GM18858 (cell line): ENCODE measurements around the gene TRIM50.
"Not testable (repeated sequence)": the region's sequence is repeated elsewhere in the genome, so short reads cannot be mapped to it uniquely, and the experiment has no call there.

ENCODE experiments used
- ATAC-seq: cut with Tn5 transposase; IDR thresholded peaks from one replicate; pipeline ENCODE4 v1.9.1; 2021; ENCODE audit not compliant: unreplicated experiment

The TRIM50 gene

GRCh38 chr7:73350306-73351068 is 22.6 kb upstream of the TRIM50 start:
- no peak for ATAC-seq

- no peak for ATAC-seq
Observed at GRCh38 chr7:73349763-73350162, 21.9 kb upstream of the TRIM50 start.

GRCh38 chr7:73345951-73346350 is 18.1 kb upstream of the TRIM50 start:
- no peak for ATAC-seq

GRCh38 chr7:73345538-73345937 is 17.7 kb upstream of the TRIM50 start:
- no peak for ATAC-seq

- no peak for ATAC-seq
Observed at GRCh38 chr7:73343671-73344380, 15.9 kb upstream of the TRIM50 start.

- ATAC-seq: no peak
Observed at GRCh38 chr7:73342645-73343044, 14.8 kb upstream of the TRIM50 start.

- ATAC-seq: no peak
Observed at GRCh38 chr7:73341877-73342276, 14.0 kb upstream of the TRIM50 start.

- no peak for ATAC-seq
Observed at GRCh38 chr7:73340514-73340913, 12.6 kb upstream of the TRIM50 start.

GRCh38 chr7:73338321-73338720 is 10.4 kb upstream of the TRIM50 start:
- no peak for ATAC-seq

- ATAC-seq: no peak
Observed at GRCh38 chr7:73332447-73332846, 4.6 kb upstream of the TRIM50 start.

GRCh38 chr7:73330772-73331171 is 2.9 kb upstream of the TRIM50 start:
- ATAC-seq: no peak

- no peak for ATAC-seq
Observed at GRCh38 chr7:73329861-73330581, 2.1 kb upstream of the TRIM50 start.

- ATAC-seq: no peak
Observed at GRCh38 chr7:73328696-73329095, 814 bp upstream of the TRIM50 start.

- ATAC-seq: not testable (repeated sequence)
Observed at GRCh38 chr7:73327449-73327848, 433 bp downstream of the TRIM50 start.

- ATAC-seq: not testable (repeated sequence)
Observed at GRCh38 chr7:73325424-73325823, 2.5 kb downstream of the TRIM50 start.

- ATAC-seq: not testable (repeated sequence)
Observed at GRCh38 chr7:73324081-73324845, 3.6 kb downstream of the TRIM50 start.

- ATAC-seq: not testable (repeated sequence)
Observed at GRCh38 chr7:73323434-73324080, 4.3 kb downstream of the TRIM50 start.

- ATAC-seq: not testable (repeated sequence)
Observed at GRCh38 chr7:73320009-73320408, 7.9 kb downstream of the TRIM50 start.

GRCh38 chr7:73319541-73319940 is 8.3 kb downstream of the TRIM50 start:
- not testable (repeated sequence) for ATAC-seq

- ATAC-seq: not testable (repeated sequence)
Observed at GRCh38 chr7:73318656-73319204, 9.2 kb downstream of the TRIM50 start.
